ENCODE results near the gene PTMS.

PTMS gene

GRCh38 chr12:6775185-6776174 is 9.3 kb downstream of the PTMS start:
- no peak for ATAC-seq
- TF ChIP-seq GLIS3 (CRISPR knock-in tag; IDR thresholded peaks at IDR 0.05), result no peak

- no peak for TF ChIP-seq POU6F1 (CRISPR knock-in tag; IDR thresholded peaks at IDR 0.05; ENCODE audit: borderline replicate concordance, low read depth)
- TF ChIP-seq CSDC2 (CRISPR knock-in tag; IDR thresholded peaks at IDR 0.05), result no peak
- TF ChIP-seq ZNF70 (CRISPR knock-in tag; IDR thresholded peaks at IDR 0.05), result no peak
- no peak for TF ChIP-seq ZFP3 (CRISPR knock-in tag; IDR thresholded peaks at IDR 0.05)
- no peak for TF ChIP-seq CSRNP3 (CRISPR knock-in tag; IDR thresholded peaks at IDR 0.05)
- no peak for TF ChIP-seq TSHZ2 (CRISPR knock-in tag; IDR thresholded peaks at IDR 0.05)
- TF ChIP-seq PPARA (CRISPR knock-in tag; IDR thresholded peaks at IDR 0.05; ENCODE audit: borderline replicate concordance), result no peak
- no peak for TF ChIP-seq CREB5 (CRISPR knock-in tag; IDR thresholded peaks at IDR 0.05; ENCODE audit: low read depth)
- TF ChIP-seq TOX (CRISPR knock-in tag; IDR thresholded peaks at IDR 0.05; ENCODE audit: borderline replicate concordance), result no peak
- TF ChIP-seq OSR1 (CRISPR knock-in tag; IDR thresholded peaks at IDR 0.05), result no peak
- TF ChIP-seq ZC3H10 (CRISPR knock-in tag; IDR thresholded peaks at IDR 0.05), result no peak
- TF ChIP-seq ZFP30 (CRISPR knock-in tag; IDR thresholded peaks at IDR 0.05), result no peak
- TF ChIP-seq GLIS3 (CRISPR knock-in tag; IDR thresholded peaks at IDR 0.05), result no peak
- no peak for TF ChIP-seq ZNF8 (CRISPR knock-in tag; IDR thresholded peaks at IDR 0.05)
- TF ChIP-seq ZNF565 (CRISPR knock-in tag; conservative IDR thresholded peaks at IDR 0.05; ENCODE audit: low read depth), result no peak
- no peak for TF ChIP-seq BACH2 (CRISPR knock-in tag; IDR thresholded peaks at IDR 0.05; ENCODE audit: borderline replicate concordance)
- no peak for TF ChIP-seq ISL1 (CRISPR knock-in tag; IDR thresholded peaks at IDR 0.05)
- TF ChIP-seq TCF4 (CRISPR knock-in tag; IDR thresholded peaks at IDR 0.05; ENCODE audit: borderline replicate concordance), result no peak
- TF ChIP-seq SNAI2 (CRISPR knock-in tag; IDR thresholded peaks at IDR 0.05), result no peak
- TF ChIP-seq ARNTL (CRISPR knock-in tag; IDR thresholded peaks at IDR 0.05; ENCODE audit: borderline replicate concordance, low read depth), result no peak
- no peak for ATAC-seq
Observed at GRCh38 chr12:6777386-6777785, 11.2 kb downstream of the PTMS start.

- TF ChIP-seq SNAI2 (CRISPR knock-in tag; IDR thresholded peaks at IDR 0.05), result no peak
- ATAC-seq, result peak; percentile 24
Observed at GRCh38 chr12:6778217-6778573, 12.0 kb downstream of the PTMS start.

Data from SK-N-SH treated with all-trans-retinoic acid at 6 μM for 48 hours (cell line).